Activated T-helper 17 cell treated with anti-CD3 and anti-CD28 coated beads, Interleukin-2, amount 50 U/mL, for 72 hours (primary cell): ENCODE measurements around the gene ESYT2. TPM values are rescaled to one million over a fixed set of nuclear protein-coding genes. Genes with fewer than 3 reads are reported as not detected.

ENCODE experiments used
- total RNA-seq, 2 donors: library from RNA; stranded (reverse); gene quantifications; one replicate each; pipeline ENCODE4 v1.2.3, GENCODE V29; 2022

ESYT2 gene
- total RNA-seq, 2 donors from 2014 or later: 63.0 to 119 TPM

Other genes with a start within 250 kb of the ESYT2 start
- gene PTPRN2, start 241.7 kb downstream of the ESYT2 start, total RNA-seq: 1 to 10 TPM in 1 of 2 donors, under 1 TPM in 1; 0.48 to 1.4 TPM
- 100 to 1,000 TPM; 129 to 141 TPM for gene NCAPG2, start 124.7 kb downstream of the ESYT2 start, total RNA-seq
- 10 to 100 TPM; 13.5 to 41.1 TPM for gene DYNC2I1, start 27.0 kb upstream of the ESYT2 start, total RNA-seq